HL-60 (cell line): ENCODE measurements around the gene DDX47.
"Not testable (repeated sequence)": the region's sequence is repeated elsewhere in the genome, so short reads cannot be mapped to it uniquely, and the experiment has no call there.

Experiments used
- DNase-seq, 2 experiments: peaks; one replicate each; pipeline ENCODE4 v3.0.0-alpha.2; 2010 to 2020; ENCODE audit warnings: low read depth in 1 of 2, low spot score in 1 of 2
- H3K27ac ChIP-seq: fragments of 250-450 bp; sonication (Bioruptor Pico); replicated peaks from 2 replicates; pipeline ENCODE4 v1.5.1; 2020; ENCODE audit warnings: mild to moderate bottlenecking, moderate library complexity
- H3K27me3 ChIP-seq: fragments of 250-450 bp; sonication (Bioruptor Pico); 2 replicates; pipeline ENCODE4 v1.5.1; 2021; ENCODE audit warnings: mild to moderate bottlenecking, moderate library complexity; ENCODE audit not compliant: insufficient read depth, poor library complexity, severe bottlenecking
- H3K4me3 ChIP-seq: replicated peaks from 2 replicates; pipeline ENCODE4 v1.5.1; 2011; ENCODE audit warnings: mild to moderate bottlenecking, control low read depth, low read length; ENCODE audit not compliant: insufficient read depth
- CTCF ChIP-seq: IDR thresholded peaks from one replicate; pipeline ENCODE4 v1.5.1; 2011; ENCODE audit warnings: low read length, control low read depth, inconsistent platforms; ENCODE audit not compliant: insufficient read depth
- GABPA ChIP-seq: IDR thresholded peaks from 2 replicates; pipeline ENCODE4 v1.6.1; 2012; ENCODE audit warnings: low read depth
- POLR2AphosphoS5 ChIP-seq: IDR thresholded peaks from 2 replicates; pipeline ENCODE4 v1.6.1; 2012; ENCODE audit warnings: low read depth
- REST ChIP-seq: IDR thresholded peaks from 2 replicates; pipeline ENCODE4 v1.6.1; 2012; ENCODE audit warnings: low read depth; ENCODE audit not compliant: insufficient replicate concordance
- SPI1 ChIP-seq: IDR thresholded peaks from 2 replicates; pipeline ENCODE4 v1.6.1; 2012; ENCODE audit warnings: low read depth, mild to moderate bottlenecking, borderline replicate concordance

DDX47 gene

GRCh38 chr12:12872139-12872933 lies 59.2 kb downstream of the DDX47 start:
- Histone ChIP-seq H3K4me3 (no peak overlapping the region), H3K27ac (no peak overlapping the region), H3K27me3 (no peaks in the 10 kb centered on the region)
- DNase-seq, result no peak
- TF ChIP-seq REST, result no peak
- no peak for TF ChIP-seq POLR2AphosphoS5
- TF ChIP-seq SPI1, result no peak
- no peak for TF ChIP-seq CTCF
- TF ChIP-seq GABPA, result no peak

GRCh38 chr12:12872934-12873275 lies 59.8 kb downstream of the DDX47 start:
- Histone ChIP-seq H3K27me3 (no peaks in the 10 kb centered on the region), H3K27ac (no peak overlapping the region), H3K4me3 (no peak overlapping the region)
- TF ChIP-seq CTCF, result no peak
- TF ChIP-seq POLR2AphosphoS5, result no peak
- no peak for TF ChIP-seq REST
- no peak for TF ChIP-seq SPI1
- TF ChIP-seq GABPA, result no peak
- DNase-seq, result no peak

GRCh38 chr12:12874029-12874428 lies 60.9 kb downstream of the DDX47 start:
- Histone ChIP-seq H3K4me3 (no peak overlapping the region), H3K27ac (no peak overlapping the region), H3K27me3 (no peaks in the 10 kb centered on the region)
- no peak for DNase-seq
- TF ChIP-seq REST (no peak), CTCF (no peak), GABPA (no peak), SPI1 (no peak), POLR2AphosphoS5 (no peak)

- DNase-seq, H3K27ac ChIP-seq, H3K4me3 ChIP-seq, H3K27me3 ChIP-seq: not testable (repeated sequence)
These were observed 62.2 kb downstream of the DDX47 start for GRCh38 chr12:12875301-12875700.
